ENCODE data around the gene TRIM44.

GRCh38 chr11:35866601-35867000, 204.0 kb downstream of the TRIM44 start:
- TF ChIP-seq CTCF (IDR thresholded peaks at IDR 0.05): no peak
- no peak for TF ChIP-seq POLR2A (IDR thresholded peaks at IDR 0.05)
- TF ChIP-seq POLR2AphosphoS5 (IDR thresholded peaks at IDR 0.05): no peak
